Neural progenitor cell (in vitro differentiated cells): ENCODE measurements around the gene IL10RA. TPM values are rescaled to one million over a fixed set of nuclear protein-coding genes. Genes with fewer than 3 reads are reported as not detected.

ENCODE experiments used
- DNase-seq: peaks from one replicate; pipeline ENCODE4 v3.0.0-alpha.2; 2016; ENCODE audit warnings: low spot score
- H2AFZ ChIP-seq: fragments of 200-600 bp; sonication (generic); replicated peaks from 2 replicates; pipeline ENCODE4 v1.6.1; 2016; ENCODE audit warnings: antibody characterized with exemption
- H3F3A ChIP-seq: fragments of 200-600 bp; sonication (generic); 2 replicates; pipeline ENCODE4 v1.6.1; 2016; ENCODE audit warnings: antibody characterized with exemption, low read depth
- H3K27ac ChIP-seq: fragments of 200-600 bp; sonication (generic); 2 replicates; pipeline ENCODE4 v1.5.1; 2016; ENCODE audit warnings: mild to moderate bottlenecking
- H3K27me3 ChIP-seq: fragments of 200-600 bp; sonication (generic); 2 replicates; pipeline ENCODE4 v1.6.1; 2016; ENCODE audit warnings: mild to moderate bottlenecking, moderate library complexity
- H3K36me3 ChIP-seq: fragments of 200-600 bp; sonication (generic); 2 replicates; pipeline ENCODE4 v1.5.1; 2016
- H3K4me1 ChIP-seq: fragments of 200-600 bp; sonication (generic); 2 replicates; pipeline ENCODE4 v1.6.1; 2016; ENCODE audit warnings: mixed run types
- H3K4me2 ChIP-seq: fragments of 200-600 bp; sonication (generic); 2 replicates; pipeline ENCODE4 v1.6.1; 2016
- H3K4me3 ChIP-seq: fragments of 200-600 bp; sonication (generic); 2 replicates; pipeline ENCODE4 v1.5.1; 2016
- H3K79me2 ChIP-seq: fragments of 200-600 bp; sonication (generic); 2 replicates; pipeline ENCODE4 v1.6.1; 2016; ENCODE audit warnings: low read depth
- H3K9ac ChIP-seq: fragments of 200-600 bp; sonication (generic); 2 replicates; pipeline ENCODE4 v1.6.1; 2016
- H3K9me3 ChIP-seq: fragments of 200-600 bp; sonication (generic); 2 replicates; pipeline ENCODE4 v1.5.1; 2016; ENCODE audit warnings: low read depth
- H4K20me1 ChIP-seq: fragments of 200-600 bp; sonication (generic); 2 replicates; pipeline ENCODE4 v1.6.1; 2016; ENCODE audit warnings: low read depth
- H3K27ac Mint-ChIP-seq: 3 replicates; pipeline ENCODE4 v1.8.0; 2021; ENCODE audit warnings: mixed read lengths
- H3K27me3 Mint-ChIP-seq: 2 replicates; pipeline ENCODE4 v1.8.0; 2022; ENCODE audit warnings: low read depth, mild to moderate bottlenecking, inconsistent platforms, moderate library complexity, mixed read lengths; ENCODE audit not compliant: insufficient read depth
- H3K36me3 Mint-ChIP-seq: 3 replicates; pipeline ENCODE4 v1.8.0; 2021; ENCODE audit warnings: mixed read lengths
- H3K4me1 Mint-ChIP-seq: 3 replicates; pipeline ENCODE4 v1.8.0; 2021; ENCODE audit warnings: mixed read lengths
- H3K4me3 Mint-ChIP-seq: 3 replicates; pipeline ENCODE4 v1.8.0; 2021; ENCODE audit warnings: mild to moderate bottlenecking, moderate library complexity, mixed read lengths
- H3K9me3 Mint-ChIP-seq: 3 replicates; pipeline ENCODE4 v1.8.0; 2020; ENCODE audit warnings: mixed read lengths
- CTCF ChIP-seq: fragments of 200-600 bp; sonication (generic); IDR thresholded peaks from 2 replicates; pipeline ENCODE4 v1.5.1; 2017; ENCODE audit warnings: antibody characterized with exemption, mild to moderate bottlenecking
- EZH2 ChIP-seq: fragments of 200-600 bp; sonication (generic); IDR thresholded peaks from 2 replicates; pipeline ENCODE4 v1.6.1; 2017; ENCODE audit warnings: antibody characterized with exemption, mild to moderate bottlenecking, moderate library complexity
- EZH2phosphoT487 ChIP-seq: fragments of 200-600 bp; sonication (generic); IDR thresholded peaks from 2 replicates; pipeline ENCODE4 v1.6.1; 2017; ENCODE audit warnings: antibody characterized with exemption
- total RNA-seq: library from RNA; depleted of rRNA; stranded (reverse); fragments of >200 nt; gene quantifications from 2 replicates; pipeline ENCODE4 v1.2.3, GENCODE V29; 2015; ENCODE audit warnings: low replicate concordance

Gene IL10RA
- total RNA-seq, result 0.12 TPM in 1 of 2 replicates, not detected in the other

- Histone ChIP-seq H3K4me1 (no peaks in the 10 kb centered on the region), H3K36me3 (no peaks in the 10 kb centered on the region), H3K4me2 (peak within 1 kb of the TSS; percentile 88), H3K79me2 (no peaks in the 10 kb centered on the region), H2AFZ (peak within 1 kb of the TSS; percentile 95), H3K27ac (no peak within 1 kb of the TSS), H3K9ac (no peak within 1 kb of the TSS), H3K9me3 (no peaks in the 10 kb centered on the region), H3K27me3 (peaks cover 61% of the 10 kb centered on the region), H3K4me3 (peak within 1 kb of the TSS; percentile 55), H4K20me1 (peaks cover 6% of the 10 kb centered on the region), H3F3A (peaks cover 10% of the 10 kb centered on the region)
- peaks cover 22% of the 10 kb centered on the region for H3K27me3 Mint-ChIP-seq
- TF ChIP-seq EZH2, result peak; percentile 30
- no peak for TF ChIP-seq EZH2phosphoT487
- no peaks in the 10 kb centered on the region for H3K36me3 Mint-ChIP-seq
- H3K9me3 Mint-ChIP-seq, result no peaks in the 10 kb centered on the region
- H3K27ac Mint-ChIP-seq, result no peak within 1 kb of the TSS
- peaks cover 9% of the 10 kb centered on the region for H3K4me1 Mint-ChIP-seq
- DNase-seq, result peak; percentile 94
- peak within 1 kb of the TSS; percentile 85 for H3K4me3 Mint-ChIP-seq
Observed at GRCh38 chr11:117985953-117986887, at the start of gene IL10RA. Gene IL10RA (plus strand): TSS chr11:117986394. CDS start chr11:117986468, 74 bp downstream.

DNA sequence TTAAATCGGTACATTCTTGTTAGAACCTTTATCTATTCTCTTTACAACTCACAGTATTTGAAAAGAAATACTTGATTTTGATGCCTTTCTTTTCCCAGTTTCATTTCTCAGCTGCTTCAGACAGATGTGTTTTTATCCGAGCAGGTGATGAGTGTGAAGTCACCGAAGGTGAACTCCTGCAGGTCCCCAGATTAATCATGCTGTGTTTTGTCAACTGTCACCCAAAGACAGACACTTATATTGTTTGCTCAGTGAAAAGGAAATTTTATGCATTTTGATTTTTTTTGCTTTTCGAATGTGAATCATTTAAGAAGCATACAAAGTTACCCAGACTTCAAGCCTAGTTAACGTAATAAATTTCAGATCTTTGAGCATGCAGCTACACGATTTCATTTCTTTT is 49.2 kb upstream of the IL10RA start:
- H4K20me1 ChIP-seq, result no peaks in the 10 kb centered on the region
- Mint-ChIP-seq H3K27ac (no peak overlapping the region), H3K36me3 (no peaks in the 10 kb centered on the region), H3K4me3 (no peak overlapping the region), H3K4me1 (peaks cover 25% of the 10 kb centered on the region), H3K27me3 (peaks cover 7% of the 10 kb centered on the region), H3K9me3 (peaks cover 2% of the 10 kb centered on the region)
- no peaks in the 10 kb centered on the region for H3K9me3 ChIP-seq
- H3K36me3 ChIP-seq, result no peaks in the 10 kb centered on the region
- H3K27me3 ChIP-seq, result no peaks in the 10 kb centered on the region
- TF ChIP-seq EZH2, result no peak
- TF ChIP-seq CTCF, result no peak
- TF ChIP-seq EZH2phosphoT487, result no peak
- H3K4me1 ChIP-seq, result no peaks in the 10 kb centered on the region
- no peak overlapping the region for H3K4me2 ChIP-seq
- H2AFZ ChIP-seq, result no peak overlapping the region
- H3F3A ChIP-seq, result no peaks in the 10 kb centered on the region
- H3K9ac ChIP-seq, result no peak overlapping the region
- no peaks in the 10 kb centered on the region for H3K79me2 ChIP-seq
- no peak for DNase-seq
- no peak overlapping the region for H3K27ac ChIP-seq
- no peak overlapping the region for H3K4me3 ChIP-seq

GRCh38 chr11:117940736-117941135 is 45.5 kb upstream of the IL10RA start:
- H3K9me3 Mint-ChIP-seq, result peaks cover 6% of the 10 kb centered on the region
- no peak overlapping the region for H3K4me2 ChIP-seq
- no peaks in the 10 kb centered on the region for H3K4me1 ChIP-seq
- no peak for TF ChIP-seq CTCF
- TF ChIP-seq EZH2, result no peak
- no peak for TF ChIP-seq EZH2phosphoT487
- H3K36me3 Mint-ChIP-seq, result no peaks in the 10 kb centered on the region
- H3K27ac Mint-ChIP-seq, result no peak overlapping the region
- H3K4me1 Mint-ChIP-seq, result peaks cover 7% of the 10 kb centered on the region
- no peak overlapping the region for H3K27ac ChIP-seq
- no peak overlapping the region for H3K4me3 ChIP-seq
- H3K9me3 ChIP-seq, result no peaks in the 10 kb centered on the region
- H4K20me1 ChIP-seq, result no peaks in the 10 kb centered on the region
- no peaks in the 10 kb centered on the region for H3F3A ChIP-seq
- DNase-seq, result no peak
- no peak overlapping the region for H3K4me3 Mint-ChIP-seq
- H2AFZ ChIP-seq, result no peak overlapping the region
- H3K36me3 ChIP-seq, result no peaks in the 10 kb centered on the region
- H3K27me3 ChIP-seq, result no peaks in the 10 kb centered on the region
- H3K79me2 ChIP-seq, result no peaks in the 10 kb centered on the region
- H3K9ac ChIP-seq, result no peak overlapping the region
- peaks cover 4% of the 10 kb centered on the region for H3K27me3 Mint-ChIP-seq
